H9 (cell line): ENCODE results near the gene APOL4. TPM values are rescaled to one million over a fixed set of nuclear protein-coding genes. Genes with fewer than 3 reads are reported as not detected.
"Not testable (repeated sequence)": the region's sequence is repeated elsewhere in the genome, so short reads cannot be mapped to it uniquely, and the experiment has no call there.

Source experiments
- DNase-seq: peaks from one replicate; pipeline ENCODE4 v3.0.0-alpha.2; 2017
- H2AFZ ChIP-seq: one replicate; pipeline ENCODE4 v1.6.1; 2013; ENCODE audit warnings: mild to moderate bottlenecking, low read length, control low read depth, moderate library complexity
- H2AK5ac ChIP-seq: 2 replicates; pipeline ENCODE4 v1.6.1; 2013; ENCODE audit warnings: low read length, control low read depth, mixed read lengths; ENCODE audit not compliant: insufficient read length
- H2BK120ac ChIP-seq: one replicate; pipeline ENCODE4 v1.6.1; 2013; ENCODE audit warnings: low read depth, mild to moderate bottlenecking, low read length, control low read depth, inconsistent platforms; ENCODE audit not compliant: poor library complexity, severe bottlenecking
- H2BK12ac ChIP-seq: 2 replicates; pipeline ENCODE4 v1.6.1; 2013; ENCODE audit warnings: low read length, control low read depth, mixed read lengths, low read depth; ENCODE audit not compliant: insufficient read length
- H2BK15ac ChIP-seq: 2 replicates; pipeline ENCODE4 v1.6.1; 2013; ENCODE audit warnings: low read depth, low read length, control low read depth
- H2BK20ac ChIP-seq: one replicate; pipeline ENCODE4 v1.6.1; 2013; ENCODE audit warnings: low read depth, mild to moderate bottlenecking, low read length, control low read depth, inconsistent platforms; ENCODE audit not compliant: poor library complexity, severe bottlenecking
- H2BK5ac ChIP-seq: 2 replicates; pipeline ENCODE4 v1.6.1; 2013; ENCODE audit warnings: low read length, control low read depth, mixed read lengths; ENCODE audit not compliant: insufficient read length
- H3K14ac ChIP-seq: 2 replicates; pipeline ENCODE4 v1.6.1; 2013; ENCODE audit warnings: low read length, control low read depth; ENCODE audit not compliant: insufficient read depth
- H3K18ac ChIP-seq: 2 replicates; pipeline ENCODE4 v1.6.1; 2013; ENCODE audit warnings: low read depth, mild to moderate bottlenecking, mixed read lengths, low read length, control low read depth; ENCODE audit not compliant: insufficient read length
- H3K23ac ChIP-seq: 2 replicates; pipeline ENCODE4 v1.6.1; 2013; ENCODE audit warnings: low read length, control low read depth, mixed read lengths, low read depth; ENCODE audit not compliant: insufficient read length
- H3K23me2 ChIP-seq: 2 replicates; pipeline ENCODE4 v1.6.1; 2013; ENCODE audit warnings: low read depth, mild to moderate bottlenecking, mixed read lengths, low read length, control low read depth; ENCODE audit not compliant: insufficient read length, poor library complexity, severe bottlenecking
- H3K27ac ChIP-seq: 2 replicates; pipeline ENCODE4 v1.5.1; 2013; ENCODE audit warnings: low read length, control low read depth, mixed read lengths, low read depth; ENCODE audit not compliant: insufficient read length
- H3K27me3 ChIP-seq: 2 replicates; pipeline ENCODE4 v1.6.1; 2013; ENCODE audit warnings: low read length, control low read depth, inconsistent platforms; ENCODE audit not compliant: insufficient read depth
- H3K4ac ChIP-seq: 2 replicates; pipeline ENCODE4 v1.6.1; 2013; ENCODE audit warnings: low read depth, mild to moderate bottlenecking, control low read depth, inconsistent platforms, low read length, moderate library complexity
- H3K4me1 ChIP-seq: 2 replicates; pipeline ENCODE4 v1.6.1; 2013; ENCODE audit warnings: low read length, control low read depth, inconsistent platforms; ENCODE audit not compliant: insufficient read depth
- H3K4me2 ChIP-seq: 2 replicates; pipeline ENCODE4 v1.6.1; 2013; ENCODE audit warnings: low read length, control low read depth, mixed read lengths; ENCODE audit not compliant: insufficient read length, insufficient read depth
- H3K56ac ChIP-seq: 2 replicates; pipeline ENCODE4 v1.6.1; 2013; ENCODE audit warnings: low read depth, mild to moderate bottlenecking, mixed read lengths, low read length, control low read depth; ENCODE audit not compliant: insufficient read length
- H3K79me1 ChIP-seq: 2 replicates; pipeline ENCODE4 v1.6.1; 2013; ENCODE audit warnings: low read depth, mild to moderate bottlenecking, moderate library complexity, low read length, control low read depth, inconsistent platforms; ENCODE audit not compliant: insufficient read depth, poor library complexity, severe bottlenecking
- H3K79me2 ChIP-seq: 2 replicates; pipeline ENCODE4 v1.6.1; 2013; ENCODE audit warnings: low read length, control low read depth, inconsistent platforms; ENCODE audit not compliant: insufficient read depth
- H3K9ac ChIP-seq: 2 replicates; pipeline ENCODE4 v1.6.1; 2013; ENCODE audit warnings: low read length, control low read depth, mixed read lengths; ENCODE audit not compliant: insufficient read length; ENCODE audit errors: extremely low read depth
- H3K9me3 ChIP-seq: one replicate; pipeline ENCODE4 v1.6.1; 2013; ENCODE audit warnings: low read depth, low read length, inconsistent platforms; ENCODE audit not compliant: control insufficient read depth
- H3T11ph ChIP-seq: one replicate; pipeline ENCODE4 v1.6.1; 2013; ENCODE audit warnings: mild to moderate bottlenecking, low read length, control low read depth, inconsistent platforms
- H4K20me1 ChIP-seq: one replicate; pipeline ENCODE4 v1.6.1; 2013; ENCODE audit not compliant: control insufficient read depth, insufficient read length, insufficient read depth
- H4K5ac ChIP-seq: 2 replicates; pipeline ENCODE4 v1.6.1; 2013; ENCODE audit warnings: low read depth, mild to moderate bottlenecking, mixed read lengths, low read length, control low read depth; ENCODE audit not compliant: insufficient read length
- H4K8ac ChIP-seq: replicated peaks from 2 replicates; pipeline ENCODE4 v1.6.1; 2013; ENCODE audit warnings: low read length, control low read depth, mixed read lengths, low read depth; ENCODE audit not compliant: insufficient read length
- H4K91ac ChIP-seq: 2 replicates; pipeline ENCODE4 v1.6.1; 2013; ENCODE audit warnings: low read depth, mild to moderate bottlenecking, moderate library complexity, mixed read lengths, low read length, control low read depth; ENCODE audit not compliant: insufficient read length
- H3K27ac Mint-ChIP-seq, 3 experiments: 2 replicates in 2 of 3; 3 replicates in 1 of 3; pipeline ENCODE4 v1.8.0; 2020 to 2021; ENCODE audit warnings: mixed read lengths in 3 of 3, mild to moderate bottlenecking in 1 of 3, moderate library complexity in 1 of 3
- H3K27me3 Mint-ChIP-seq: 2 replicates; pipeline ENCODE4 v1.8.0; 2021; ENCODE audit warnings: low read depth, mild to moderate bottlenecking, moderate library complexity, mixed read lengths
- H3K36me3 Mint-ChIP-seq, 3 experiments: 2 replicates in 2 of 3; 3 replicates in 1 of 3; pipeline ENCODE4 v1.8.0; 2020 to 2021; ENCODE audit warnings: low read depth in 3 of 3, mixed read lengths in 3 of 3; ENCODE audit not compliant: insufficient read depth in 1 of 3
- H3K4me1 Mint-ChIP-seq, 2 experiments: 2 replicates each; pipeline ENCODE4 v1.8.0; 2020; ENCODE audit warnings: mixed read lengths in 2 of 2
- H3K4me3 Mint-ChIP-seq, 2 experiments: 2 replicates in 1 of 2; 3 replicates in 1 of 2; pipeline ENCODE4 v1.8.0; 2020 to 2021; ENCODE audit warnings: mild to moderate bottlenecking in 2 of 2, mixed read lengths in 2 of 2, moderate library complexity in 1 of 2
- H3K9me3 Mint-ChIP-seq, 2 experiments: 2 replicates in 1 of 2; 3 replicates in 1 of 2; pipeline ENCODE4 v1.8.0; 2020; ENCODE audit warnings: mild to moderate bottlenecking in 2 of 2, mixed read lengths in 2 of 2, moderate library complexity in 1 of 2
- CTCF ChIP-seq: fragments of 200-600 bp; sonication (generic); conservative IDR thresholded peaks from 3 replicates; pipeline ENCODE4 v1.8.0; 2021; ENCODE audit warnings: antibody characterized with exemption, mild to moderate bottlenecking
- WGBS: extraction: QIAGEN DNeasy Blood & Tissue Kit; methylation state at CpG from one replicate; pipeline ENCODE4 v1.1.7; 2013; ENCODE audit warnings: missing lambda C conversion rate, low lambda C conversion rate, mixed read lengths; ENCODE audit not compliant: insufficient read length; ENCODE audit errors: extremely low coverage; 5-methylcytosine and 5-hydroxymethylcytosine counted together
- total RNA-seq: library from RNA; stranded (reverse); gene quantifications from 2 replicates; pipeline ENCODE4 v1.2.1, GENCODE V29; 2021

APOL4 gene
- total RNA-seq, 1 experiment from 2014 or later = not detected

DNA sequence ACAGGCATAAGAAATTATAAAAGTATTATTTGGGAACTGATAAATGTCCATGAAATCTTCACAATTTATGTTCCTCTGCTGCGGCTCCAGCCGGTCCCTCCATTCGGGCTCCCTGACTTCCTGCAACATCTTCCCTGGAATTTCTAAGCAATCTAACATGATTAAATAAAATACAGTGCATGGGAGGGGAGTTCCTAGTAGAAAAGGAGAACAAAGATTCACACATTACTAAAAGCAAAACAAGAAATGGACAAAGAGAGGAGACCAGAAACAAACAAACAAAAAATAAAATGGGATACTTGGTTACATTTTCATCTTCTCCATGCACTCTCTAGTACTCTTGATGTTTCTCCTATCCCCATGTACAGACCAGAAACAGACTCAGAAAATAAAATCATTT, 8.6 kb upstream of the APOL4 start:
- Histone ChIP-seq H3K79me1 (no peaks in the 10 kb centered on the region), H4K8ac (no peak overlapping the region), H2BK5ac (no peak overlapping the region), H2BK15ac (no peak overlapping the region), H2AK5ac (no peak overlapping the region), H3K23ac (no peak overlapping the region), H4K20me1 (no peaks in the 10 kb centered on the region), H3K56ac (no peak overlapping the region), H3K4me1 (no peaks in the 10 kb centered on the region), H4K91ac (no peak overlapping the region), H3K18ac (no peak overlapping the region), H3K79me2 (no peaks in the 10 kb centered on the region), H3T11ph (no peak overlapping the region), H3K23me2 (no peaks in the 10 kb centered on the region), H3K4ac (no peak overlapping the region), H4K5ac (no peak overlapping the region), H3K9me3 (no peaks in the 10 kb centered on the region), H3K27ac (no peak overlapping the region), H3K9ac (no peak overlapping the region), H3K14ac (no peak overlapping the region), H2BK12ac (no peak overlapping the region), H2BK120ac (no peak overlapping the region), H3K27me3 (no peaks in the 10 kb centered on the region), H3K4me2 (no peak overlapping the region), H2AFZ (no peak overlapping the region), H2BK20ac (no peak overlapping the region)
- Mint-ChIP-seq H3K36me3 (no peaks in the 10 kb centered on the region; a peak in 2 of 7 replicates), H3K9me3 (peaks cover 9 to 24% of the 10 kb centered on the region in 2 experiments), H3K27ac (no peak overlapping the region), H3K4me1 (peaks cover 0 to 3% of the 10 kb centered on the region in 2 experiments; a peak in 1 of 4 replicates), H3K27me3 (peaks cover 22% of the 10 kb centered on the region), H3K4me3 (no peak overlapping the region; a peak in 1 of 5 replicates)
- WGBS = no CpG with 5 or more reads among the region's 3 CpGs
- no peak for TF ChIP-seq CTCF
- no peak for DNase-seq

DNA sequence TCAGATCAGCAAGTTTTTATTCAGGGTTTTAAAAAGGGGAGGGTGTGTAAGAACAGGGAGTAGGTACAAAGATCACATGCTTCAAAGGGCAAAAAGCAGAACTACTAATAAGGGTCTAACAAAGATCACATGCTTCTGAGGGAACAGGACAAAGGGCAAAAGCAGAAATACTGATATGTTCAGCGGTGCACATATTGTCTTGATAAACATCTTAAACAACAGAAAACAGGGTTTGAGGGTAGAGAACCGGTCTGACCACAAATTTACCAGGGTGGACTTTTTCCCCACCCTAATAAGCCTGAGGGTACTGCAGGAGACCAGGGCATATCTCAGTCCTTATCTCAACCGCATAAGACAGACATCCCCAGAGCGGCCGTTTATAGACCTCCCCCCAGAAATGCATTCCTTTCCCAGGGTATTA, 7.9 kb upstream of the APOL4 start:
- H3K36me3 Mint-ChIP-seq, H3K9ac ChIP-seq, H2BK5ac ChIP-seq, H4K5ac ChIP-seq, H3K79me1 ChIP-seq, H3K27ac ChIP-seq, DNase-seq, H3K4me3 Mint-ChIP-seq, H3K4me1 Mint-ChIP-seq, H3K27ac Mint-ChIP-seq, H2BK120ac ChIP-seq, H2BK15ac ChIP-seq, H3K4me2 ChIP-seq, H3K14ac ChIP-seq, H3K23ac ChIP-seq, H2AK5ac ChIP-seq, H3K56ac ChIP-seq, H2AFZ ChIP-seq, H4K91ac ChIP-seq, H4K20me1 ChIP-seq, H2BK20ac ChIP-seq, H3K18ac ChIP-seq, H3K4me1 ChIP-seq, H3K9me3 ChIP-seq, H4K8ac ChIP-seq, H3K79me2 ChIP-seq, H3T11ph ChIP-seq, H3K27me3 ChIP-seq, H2BK12ac ChIP-seq, H3K23me2 ChIP-seq, H3K4ac ChIP-seq: not testable (repeated sequence)
- Mint-ChIP-seq H3K9me3 (peaks cover 9 to 24% of the 10 kb centered on the region in 2 experiments), H3K27me3 (peaks cover 22% of the 10 kb centered on the region)
- WGBS = no CpG with 5 or more reads among the region's 5 CpGs
